K562 (cell line): ENCODE measurements around the gene GRXCR1. TPM values are rescaled to one million over a fixed set of nuclear protein-coding genes. Genes with fewer than 3 reads are reported as not detected.

Source experiments
- ATAC-seq: fragments of 200-7000 bp; cut with Tn5 transposase; 3 replicates; pipeline ENCODE4 v1.9.1; 2020; ENCODE audit warnings: moderate library complexity
- BruUV-seq: library from RNA; stranded (reverse); fragments of 400-500 nt; replicated peaks from 2 replicates; lab custom pipeline; 2021; lab: Mats Ljungman, UMichigan
- CTCF ChIA-PET: fragments of 300-600 bp; formaldehyde crosslinking; extraction: SDS; loops from one replicate; lab custom pipeline; 2021; ENCODE audit warnings: low intra/inter-chr PET ratio; lab: Yijun Ruan, JAX
- POLR2A ChIA-PET: fragments of 300-600, 350-650 bp; sonication (Branson Sonifier 250); formaldehyde crosslinking; extraction: SDS; loops from one replicate; lab custom pipeline; 2021; ENCODE audit warnings: antibody characterized with exemption, inconsistent platforms; lab: Yijun Ruan, JAX
- DNase-seq, 4 experiments: peaks; one replicate each; pipeline versions ENCODE4 v3.0.0 to v3.0.0-alpha.2; 2011 to 2018; ENCODE audit warnings: low spot score in 3 of 4, mixed read lengths in 3 of 4; ENCODE audit errors: extremely low read depth in 1 of 4
- FAIRE-seq: peaks from 2 replicates; lab custom pipeline; 2011; peaks lifted over from hg19 to GRCh38; lab: Jason Lieb, UNC
- H2AFZ ChIP-seq: 2 replicates; pipeline ENCODE4 v1.6.0; 2011; ENCODE audit warnings: low read depth, low read length, control low read depth, inconsistent platforms
- H3K27ac ChIP-seq: fragments of 200-600 bp; 3 replicates; pipeline ENCODE4 v1.8.0; 2011; ENCODE audit warnings: low read depth, mild to moderate bottlenecking, control low read depth, inconsistent platforms, low read length, moderate library complexity, mixed read lengths; ENCODE audit errors: extremely low read depth
- H3K27me3 ChIP-seq, 2 experiments: fragments of 300-600 bp in 1 of 2; 2 replicates in 1 of 2; 3 replicates in 1 of 2; pipeline versions ENCODE4 v1.6.0 to v1.8.0; 2011; ENCODE audit warnings: inconsistent platforms in 2 of 2, low read length in 2 of 2, mild to moderate bottlenecking in 1 of 2, mixed read lengths in 1 of 2, moderate library complexity in 1 of 2; ENCODE audit not compliant: control insufficient read depth in 2 of 2, insufficient read depth in 2 of 2
- H3K36me3 ChIP-seq: fragments of 300-600 bp; 3 replicates; pipeline ENCODE4 v1.8.0; 2011; ENCODE audit warnings: mild to moderate bottlenecking, low read length, inconsistent platforms; ENCODE audit not compliant: control insufficient read depth, insufficient read depth
- H3K4me1 ChIP-seq, 2 experiments: fragments of 200-600 bp in 1 of 2; replicated peaks in 1 of 2; 2 replicates in 1 of 2; 3 replicates in 1 of 2; pipeline versions ENCODE4 v1.5.1 to v1.8.0; 2011; ENCODE audit warnings: inconsistent platforms in 2 of 2, low read length in 2 of 2, mild to moderate bottlenecking in 1 of 2, mixed read lengths in 1 of 2, moderate library complexity in 1 of 2; ENCODE audit not compliant: control insufficient read depth in 2 of 2, insufficient read depth in 2 of 2
- H3K4me2 ChIP-seq: 2 replicates; pipeline ENCODE4 v1.6.1; 2011; ENCODE audit warnings: low read length, control low read depth, inconsistent platforms, mixed read lengths; ENCODE audit not compliant: insufficient read depth
- H3K4me3 ChIP-seq: fragments of 200-600 bp; sonication (generic), shearing (Covaris generic); 2 replicates; pipeline ENCODE4 v1.5.1; 2016; ENCODE audit warnings: control low read depth, inconsistent platforms
- H3K79me2 ChIP-seq: fragments of 200-600 bp; 3 replicates; pipeline ENCODE4 v1.8.0; 2011; ENCODE audit warnings: low read length, inconsistent platforms; ENCODE audit not compliant: control insufficient read depth, insufficient read depth
- H3K9ac ChIP-seq, 2 experiments: 2 replicates each; pipeline versions ENCODE4 v1.6.0 to v1.6.1; 2011; ENCODE audit warnings: low read depth in 2 of 2, low read length in 2 of 2, control low read depth in 1 of 2, inconsistent platforms in 1 of 2, mild to moderate bottlenecking in 1 of 2, mixed read lengths in 1 of 2; ENCODE audit not compliant: insufficient read depth in 1 of 2
- H3K9me1 ChIP-seq: one replicate; pipeline ENCODE4 v1.6.0; 2011; ENCODE audit warnings: inconsistent platforms, mild to moderate bottlenecking, low read length, moderate library complexity; ENCODE audit not compliant: control insufficient read depth, insufficient read depth
- H3K9me3 ChIP-seq: replicated peaks from 2 replicates; pipeline ENCODE4 v1.5.1; 2011; ENCODE audit warnings: low read depth, low read length, inconsistent platforms; ENCODE audit not compliant: control insufficient read depth, insufficient read depth
- H4K20me1 ChIP-seq: replicated peaks from 2 replicates; pipeline ENCODE4 v1.6.1; 2011; ENCODE audit warnings: low read length, inconsistent platforms, mixed read lengths; ENCODE audit not compliant: control insufficient read depth, insufficient read depth
- GTF2B ChIP-seq: IDR thresholded peaks from 2 replicates; pipeline ENCODE4 v1.6.1; 2011; ENCODE audit not compliant: insufficient read length; ENCODE audit errors: extremely low read depth
- HNRNPUL1 ChIP-seq: fragments of 200-400 bp; formaldehyde crosslinking; IDR thresholded peaks from 2 replicates; pipeline ENCODE4 v1.6.1; 2017; ENCODE audit warnings: low read length
- ID3 ChIP-seq, 2 experiments: fragments of 250-450 bp in 1 of 2; fragments of 450-650 bp in 1 of 2; sonication (Bioruptor Pico) in 1 of 2; IDR thresholded peaks; 2 replicates each; pipeline versions ENCODE4 v1.6.1 to v1.8.0; 2016 to 2021; ENCODE audit warnings: mild to moderate bottlenecking in 2 of 2, moderate library complexity in 2 of 2, missing compliant biosample characterization in 1 of 2, missing genetic modification characterization in 1 of 2
- WGBS: fragments of 100-300 bp; shearing (Covaris generic); methylation state at CpG from one replicate; pipeline ENCODE4 v1.1.6; 2016; ENCODE audit warnings: low coverage, mixed read lengths; ENCODE audit not compliant: insufficient coverage; ENCODE audit errors: missing lambda C conversion rate; 5-methylcytosine and 5-hydroxymethylcytosine counted together
- in situ Hi-C: fragments of 300-500 bp; cut with MboI; formaldehyde crosslinking; loops from 4 replicates; pipeline ENCODE4 v1.15.0; 2018; ENCODE audit warnings: inconsistent platforms, mixed read lengths
- intact Hi-C: fragments of 100-400 bp; cut with micrococcal nuclease; formaldehyde crosslinking; loops from 2 replicates; pipeline ENCODE4 v1.14.2; 2022
- polyA plus RNA-seq, 8 experiments: library from polyadenylated mRNA; depleted of rRNA in 4 of 8; stranded (reverse) in 5 of 8; unstranded in 3 of 8; fragments of >200 nt; fragmentation: Nextera tagmentation in 2 of 8; fragmentation: Illumina TruSeq in 1 of 8; extraction: Ambion mirVana in 2 of 8; extraction: Trizol in 1 of 8; gene quantifications; 2 replicates each; pipeline versions ENCODE4 v1.2.1 to v1.2.3, GENCODE V29; 2011 to 2014; ENCODE audit warnings: inconsistent platforms in 1 of 8, missing spikeins in 1 of 8
- total RNA-seq, 7 experiments: library from RNA; depleted of rRNA in 6 of 7; stranded (reverse); fragments of >200 nt in 6 of 7; fragmentation: Illumina TruSeq in 2 of 7; extraction: Trizol in 2 of 7; gene quantifications; 2 replicates each; pipeline versions ENCODE4 v1.2.1 to v1.2.3, GENCODE V29; 2011 to 2021; ENCODE audit warnings: low replicate concordance in 1 of 7

GRXCR1 gene
- total and polyA plus RNA-seq, 9 of the 15 experiments (the other 6 are each of a cell fraction or from before 2014, with no cell fraction given), result not detected

GRCh38 chr4:42906341-42906740 lies 13.8 kb downstream of the GRXCR1 start:
- CTCF ChIA-PET, result no interaction called here
- POLR2A ChIA-PET, result interaction anchor here (1.2 kb wide), 1 partner anchor 25 kb away, joined by 3 read pairs; no protein-coding TSS in a partner anchor
- ATAC-seq (no peak), DNase-seq (no peak), FAIRE-seq (no peak)
- Histone ChIP-seq H3K4me3 (no peak overlapping the region), H3K9ac (no peak overlapping the region), H4K20me1 (no peaks in the 10 kb centered on the region), H3K9me1 (no peaks in the 10 kb centered on the region), H3K4me2 (no peak overlapping the region), H3K36me3 (no peaks in the 10 kb centered on the region), H3K79me2 (no peaks in the 10 kb centered on the region), H3K27ac (no peak overlapping the region), H2AFZ (no peak overlapping the region), H3K4me1 (no peaks in the 10 kb centered on the region), H3K27me3 (no peaks in the 10 kb centered on the region), H3K9me3 (no peaks in the 10 kb centered on the region)
- intact Hi-C loops (no loop called here), in situ Hi-C loops (no loop called here)
- TF ChIP-seq HNRNPUL1 (no peak), GTF2B (no peak), ID3 (CRISPR knock-in tag; IDR thresholded peaks at IDR 0.05) (no peak), ID3 (tag; IDR thresholded peaks at IDR 0.05) (no peak)
- WGBS, result 6% methylated on average over 1 of the region's 1 CpG
- no TSS peak for BruUV-seq
